ENCODE data around the gene ARID1B.

The ARID1B gene

DNA sequence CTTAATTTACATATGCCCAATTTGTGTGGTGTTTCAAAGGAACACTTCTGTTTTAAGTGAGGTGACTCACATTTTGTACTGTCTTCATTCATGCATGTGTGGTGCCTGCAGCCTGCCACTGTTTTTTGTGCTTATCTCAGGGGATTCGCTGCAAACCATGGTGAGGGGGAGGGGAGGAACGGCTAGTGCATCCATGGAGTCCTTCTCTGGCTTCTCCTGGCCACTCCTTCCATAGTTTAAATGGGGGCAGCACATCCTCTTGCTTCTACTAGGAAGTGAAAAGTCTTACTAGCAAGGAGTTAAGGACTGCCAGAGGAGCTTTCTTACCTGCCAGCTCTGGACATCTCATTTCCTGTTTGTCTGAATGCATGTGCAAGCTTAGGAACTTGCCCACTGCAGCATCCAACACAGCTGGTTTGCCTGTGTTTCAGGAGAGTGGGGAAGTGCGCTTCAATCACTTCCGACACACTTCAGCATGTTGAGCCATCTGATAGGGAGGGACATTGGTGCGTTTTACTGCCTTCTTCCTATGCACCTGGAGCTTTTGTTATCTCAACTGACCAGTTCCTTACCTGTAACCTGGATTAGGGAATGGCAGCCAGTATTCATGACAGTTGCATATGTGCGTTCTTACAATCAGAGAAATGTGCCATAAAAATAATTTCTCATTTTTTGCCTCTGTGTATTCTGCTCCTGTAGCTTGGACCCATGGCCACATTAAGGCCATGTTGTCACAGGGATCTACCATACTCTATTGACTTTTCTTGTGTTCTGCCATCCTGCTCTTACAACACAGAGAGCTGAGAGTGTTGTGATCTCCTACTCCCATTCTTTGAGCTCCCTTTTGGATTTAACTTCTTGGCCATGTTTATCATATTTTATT, 211.3 kb downstream of the ARID1B start:
- Histone ChIP-seq H3K4me3 (ENCODE audit: severe bottlenecking) (no peak overlapping the region), H3K27me3 (ENCODE audit: insufficient read depth, poor library complexity, severe bottlenecking) (no peaks in the 10 kb centered on the region), H3K4me1 (ENCODE audit: insufficient read depth, poor library complexity, severe bottlenecking) (peaks cover 15% of the 10 kb centered on the region), H3K27ac (ENCODE audit: poor library complexity, severe bottlenecking) (no peak overlapping the region), H3K36me3 (ENCODE audit: low read depth) (no peaks in the 10 kb centered on the region), H3K9me3 (ENCODE audit: severe bottlenecking) (no peaks in the 10 kb centered on the region)
- no peak for TF ChIP-seq CTCF (IDR thresholded peaks at IDR 0.05; ENCODE audit: poor library complexity, severe bottlenecking)
- peak; percentile 61 for ATAC-seq (ENCODE audit: low read depth)
- no peak for DNase-seq (ENCODE audit: low spot score)

DNA sequence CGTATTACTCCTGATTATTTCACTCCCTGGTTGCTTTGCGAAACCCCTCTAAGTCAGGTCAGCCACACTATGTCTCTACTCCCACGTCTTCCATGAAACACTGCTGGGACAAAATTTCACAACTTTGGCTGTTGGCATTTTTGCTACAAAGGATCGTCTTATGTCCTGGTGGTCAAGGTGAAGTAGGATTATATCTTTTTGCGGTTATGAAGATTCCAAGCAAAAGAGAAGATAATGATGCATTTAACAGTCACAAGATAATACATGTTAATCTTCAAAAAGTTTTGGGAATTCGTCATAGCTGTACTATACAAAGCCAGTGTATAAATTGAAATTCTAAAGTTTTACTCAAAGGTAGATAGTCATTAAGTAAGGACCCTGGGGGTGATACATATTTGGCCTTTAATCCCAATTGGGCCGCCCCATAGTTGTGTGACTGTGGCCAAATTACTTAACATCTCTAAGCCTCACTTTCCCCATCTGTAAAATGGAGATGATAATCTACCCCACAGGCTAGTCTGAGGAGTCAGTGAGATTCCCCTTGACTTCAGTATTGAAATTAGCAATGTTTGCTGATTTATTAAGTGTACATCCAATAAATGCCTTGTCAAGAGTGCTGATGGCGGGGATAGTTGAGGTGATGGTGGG, 212.1 kb downstream of the ARID1B start:
- no peak for TF ChIP-seq CTCF (IDR thresholded peaks at IDR 0.05; ENCODE audit: poor library complexity, severe bottlenecking)
- Histone ChIP-seq H3K4me3 (ENCODE audit: severe bottlenecking) (no peak overlapping the region), H3K4me1 (ENCODE audit: insufficient read depth, poor library complexity, severe bottlenecking) (peaks cover 12% of the 10 kb centered on the region), H3K27ac (ENCODE audit: poor library complexity, severe bottlenecking) (no peak overlapping the region), H3K27me3 (ENCODE audit: insufficient read depth, poor library complexity, severe bottlenecking) (no peaks in the 10 kb centered on the region), H3K36me3 (ENCODE audit: low read depth) (no peaks in the 10 kb centered on the region), H3K9me3 (ENCODE audit: severe bottlenecking) (no peaks in the 10 kb centered on the region)
- DNase-seq (ENCODE audit: low spot score) = no peak
- no peak for ATAC-seq (ENCODE audit: low read depth)

- H3K4me1 ChIP-seq (ENCODE audit: insufficient read depth, poor library complexity, severe bottlenecking) = peaks cover 12% of the 10 kb centered on the region
- H3K4me3 ChIP-seq (ENCODE audit: severe bottlenecking) = no peak overlapping the region
- no peak overlapping the region for H3K27ac ChIP-seq (ENCODE audit: poor library complexity, severe bottlenecking)
- H3K9me3 ChIP-seq (ENCODE audit: severe bottlenecking) = no peaks in the 10 kb centered on the region
- H3K36me3 ChIP-seq (ENCODE audit: low read depth) = no peaks in the 10 kb centered on the region
- ATAC-seq (ENCODE audit: low read depth) (peak; percentile 75), DNase-seq (ENCODE audit: low spot score) (no peak)
- no peak for TF ChIP-seq CTCF (IDR thresholded peaks at IDR 0.05; ENCODE audit: poor library complexity, severe bottlenecking)
- no peaks in the 10 kb centered on the region for H3K27me3 ChIP-seq (ENCODE audit: insufficient read depth, poor library complexity, severe bottlenecking)
Measured at GRCh38 chr6:156992020-156992804, 215.0 kb downstream of the ARID1B start.

DNA sequence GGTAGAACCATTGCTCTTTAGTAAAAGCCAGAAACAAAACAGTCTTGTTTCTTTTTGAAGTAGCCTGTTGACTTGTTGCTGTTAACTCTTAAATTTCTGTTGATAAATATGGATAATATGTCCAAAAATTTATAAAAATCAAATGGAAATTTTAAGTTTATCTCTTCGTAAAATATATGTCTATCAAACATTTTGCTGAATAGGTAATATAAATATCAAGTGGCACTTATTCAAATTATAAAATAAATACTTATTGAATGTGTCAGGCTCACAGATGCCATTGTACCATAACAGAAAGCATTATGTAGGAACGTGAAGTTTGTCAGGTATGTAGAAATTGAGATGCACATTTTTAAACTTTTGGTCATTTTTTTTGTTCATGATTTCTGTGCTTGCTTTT, 216.5 kb downstream of the ARID1B start:
- DNase-seq (ENCODE audit: low spot score) (no peak), ATAC-seq (ENCODE audit: low read depth) (no peak)
- H3K9me3 ChIP-seq (ENCODE audit: severe bottlenecking) = no peaks in the 10 kb centered on the region
- no peaks in the 10 kb centered on the region for H3K36me3 ChIP-seq (ENCODE audit: low read depth)
- no peak overlapping the region for H3K27ac ChIP-seq (ENCODE audit: poor library complexity, severe bottlenecking)
- H3K4me1 ChIP-seq (ENCODE audit: insufficient read depth, poor library complexity, severe bottlenecking) = peaks cover 5% of the 10 kb centered on the region
- H3K27me3 ChIP-seq (ENCODE audit: insufficient read depth, poor library complexity, severe bottlenecking) = no peaks in the 10 kb centered on the region
- no peak overlapping the region for H3K4me3 ChIP-seq (ENCODE audit: severe bottlenecking)
- no peak for TF ChIP-seq CTCF (IDR thresholded peaks at IDR 0.05; ENCODE audit: poor library complexity, severe bottlenecking)
